ENCODE results near the gene DNER.

Gene DNER

GRCh38 chr2:229409751-229410181 is 304.6 kb downstream of the DNER start:
- WGBS (ENCODE audit: insufficient coverage, insufficient read length) = 100% methylated on average over 1 of the region's 4 CpGs
- H3K9me3 ChIP-seq (ENCODE audit: control insufficient read depth, insufficient read depth, low read length) = no peaks in the 10 kb centered on the region
- no peaks in the 10 kb centered on the region for H3K36me3 ChIP-seq (ENCODE audit: control insufficient read depth, insufficient read depth, low read length)
- H3K27ac ChIP-seq (ENCODE audit: low read length) = no peak overlapping the region
- DNase-seq (ENCODE audit: low read depth, low spot score) = no peak
- H3K4me1 ChIP-seq (ENCODE audit: control insufficient read depth, insufficient read depth, low read length) = no peaks in the 10 kb centered on the region
- no peaks in the 10 kb centered on the region for H3K27me3 ChIP-seq (ENCODE audit: control insufficient read depth, insufficient read depth, low read length)
- no peak overlapping the region for H3K4me3 ChIP-seq (ENCODE audit: low read length)

- Histone ChIP-seq H3K4me1 (ENCODE audit: control insufficient read depth, insufficient read depth, low read length) (no peaks in the 10 kb centered on the region), H3K9me3 (ENCODE audit: control insufficient read depth, insufficient read depth, low read length) (no peaks in the 10 kb centered on the region), H3K36me3 (ENCODE audit: control insufficient read depth, insufficient read depth, low read length) (no peaks in the 10 kb centered on the region), H3K27ac (ENCODE audit: low read length) (no peak overlapping the region), H3K4me3 (ENCODE audit: low read length) (no peak overlapping the region), H3K27me3 (ENCODE audit: control insufficient read depth, insufficient read depth, low read length) (no peaks in the 10 kb centered on the region)
- no peak for DNase-seq (ENCODE audit: low read depth, low spot score)
- no CpG with 5 or more reads among the region's 3 CpGs for WGBS (ENCODE audit: insufficient coverage, insufficient read length)
Observed at GRCh38 chr2:229408962-229409361, 305.4 kb downstream of the DNER start.

GRCh38 chr2:229408356-229408755 is 306.0 kb downstream of the DNER start:
- Histone ChIP-seq H3K36me3 (ENCODE audit: control insufficient read depth, insufficient read depth, low read length) (no peaks in the 10 kb centered on the region), H3K27ac (ENCODE audit: low read length) (no peak overlapping the region), H3K4me3 (ENCODE audit: low read length) (no peak overlapping the region), H3K9me3 (ENCODE audit: control insufficient read depth, insufficient read depth, low read length) (no peaks in the 10 kb centered on the region), H3K4me1 (ENCODE audit: control insufficient read depth, insufficient read depth, low read length) (no peaks in the 10 kb centered on the region), H3K27me3 (ENCODE audit: control insufficient read depth, insufficient read depth, low read length) (no peaks in the 10 kb centered on the region)
- no CpG with 5 or more reads among the region's 1 CpG for WGBS (ENCODE audit: insufficient coverage, insufficient read length)
- no peak for DNase-seq (ENCODE audit: low read depth, low spot score)

GRCh38 chr2:229407170-229407569 is 307.2 kb downstream of the DNER start:
- H3K4me1 ChIP-seq (ENCODE audit: control insufficient read depth, insufficient read depth, low read length) = no peaks in the 10 kb centered on the region
- no CpG with 5 or more reads among the region's 13 CpGs for WGBS (ENCODE audit: insufficient coverage, insufficient read length)
- no peak overlapping the region for H3K4me3 ChIP-seq (ENCODE audit: low read length)
- no peaks in the 10 kb centered on the region for H3K27me3 ChIP-seq (ENCODE audit: control insufficient read depth, insufficient read depth, low read length)
- DNase-seq (ENCODE audit: low read depth, low spot score) = no peak
- H3K9me3 ChIP-seq (ENCODE audit: control insufficient read depth, insufficient read depth, low read length) = no peaks in the 10 kb centered on the region
- no peak overlapping the region for H3K27ac ChIP-seq (ENCODE audit: low read length)
- H3K36me3 ChIP-seq (ENCODE audit: control insufficient read depth, insufficient read depth, low read length) = no peaks in the 10 kb centered on the region

GRCh38 chr2:229405796-229406195 is 308.6 kb downstream of the DNER start:
- Histone ChIP-seq H3K9me3 (ENCODE audit: control insufficient read depth, insufficient read depth, low read length) (no peaks in the 10 kb centered on the region), H3K4me1 (ENCODE audit: control insufficient read depth, insufficient read depth, low read length) (no peaks in the 10 kb centered on the region), H3K27me3 (ENCODE audit: control insufficient read depth, insufficient read depth, low read length) (no peaks in the 10 kb centered on the region), H3K27ac (ENCODE audit: low read length) (no peak overlapping the region), H3K36me3 (ENCODE audit: control insufficient read depth, insufficient read depth, low read length) (no peaks in the 10 kb centered on the region), H3K4me3 (ENCODE audit: low read length) (no peak overlapping the region)
- no peak for DNase-seq (ENCODE audit: low read depth, low spot score)
- WGBS (ENCODE audit: insufficient coverage, insufficient read length) = no CpG with 5 or more reads among the region's 5 CpGs

GRCh38 chr2:229403296-229403695 is 311.1 kb downstream of the DNER start:
- H3K27me3 ChIP-seq (ENCODE audit: control insufficient read depth, insufficient read depth, low read length) = no peaks in the 10 kb centered on the region
- H3K36me3 ChIP-seq (ENCODE audit: control insufficient read depth, insufficient read depth, low read length) = no peaks in the 10 kb centered on the region
- no peak overlapping the region for H3K4me3 ChIP-seq (ENCODE audit: low read length)
- H3K9me3 ChIP-seq (ENCODE audit: control insufficient read depth, insufficient read depth, low read length) = no peaks in the 10 kb centered on the region
- no CpG with 5 or more reads among the region's 3 CpGs for WGBS (ENCODE audit: insufficient coverage, insufficient read length)
- H3K4me1 ChIP-seq (ENCODE audit: control insufficient read depth, insufficient read depth, low read length) = no peaks in the 10 kb centered on the region
- no peak for DNase-seq (ENCODE audit: low read depth, low spot score)
- no peak overlapping the region for H3K27ac ChIP-seq (ENCODE audit: low read length)

GRCh38 chr2:229401171-229401865 is 313.0 kb downstream of the DNER start:
- Histone ChIP-seq H3K9me3 (ENCODE audit: control insufficient read depth, insufficient read depth, low read length) (no peaks in the 10 kb centered on the region), H3K4me1 (ENCODE audit: control insufficient read depth, insufficient read depth, low read length) (no peaks in the 10 kb centered on the region), H3K27ac (ENCODE audit: low read length) (no peak overlapping the region), H3K27me3 (ENCODE audit: control insufficient read depth, insufficient read depth, low read length) (no peaks in the 10 kb centered on the region), H3K4me3 (ENCODE audit: low read length) (no peak overlapping the region), H3K36me3 (ENCODE audit: control insufficient read depth, insufficient read depth, low read length) (no peaks in the 10 kb centered on the region)
- no peak for DNase-seq (ENCODE audit: low read depth, low spot score)
- WGBS (ENCODE audit: insufficient coverage, insufficient read length) = no CpG with 5 or more reads among the region's 4 CpGs

GRCh38 chr2:229393926-229394325 is 320.4 kb downstream of the DNER start:
- H3K36me3 ChIP-seq (ENCODE audit: control insufficient read depth, insufficient read depth, low read length) = no peaks in the 10 kb centered on the region
- no peak overlapping the region for H3K27ac ChIP-seq (ENCODE audit: low read length)
- H3K9me3 ChIP-seq (ENCODE audit: control insufficient read depth, insufficient read depth, low read length) = no peaks in the 10 kb centered on the region
- DNase-seq (ENCODE audit: low read depth, low spot score) = no peak
- WGBS (ENCODE audit: insufficient coverage, insufficient read length) = no CpG with 5 or more reads among the region's 4 CpGs
- H3K4me1 ChIP-seq (ENCODE audit: control insufficient read depth, insufficient read depth, low read length) = no peaks in the 10 kb centered on the region
- H3K27me3 ChIP-seq (ENCODE audit: control insufficient read depth, insufficient read depth, low read length) = no peaks in the 10 kb centered on the region
- H3K4me3 ChIP-seq (ENCODE audit: low read length) = no peak overlapping the region

- no peak for DNase-seq (ENCODE audit: low read depth, low spot score)
- Histone ChIP-seq H3K27me3 (ENCODE audit: control insufficient read depth, insufficient read depth, low read length) (no peaks in the 10 kb centered on the region), H3K4me1 (ENCODE audit: control insufficient read depth, insufficient read depth, low read length) (no peaks in the 10 kb centered on the region), H3K27ac (ENCODE audit: low read length) (no peak overlapping the region), H3K36me3 (ENCODE audit: control insufficient read depth, insufficient read depth, low read length) (no peaks in the 10 kb centered on the region), H3K4me3 (ENCODE audit: low read length) (no peak overlapping the region), H3K9me3 (ENCODE audit: control insufficient read depth, insufficient read depth, low read length) (no peaks in the 10 kb centered on the region)
- no CpG with 5 or more reads among the region's 2 CpGs for WGBS (ENCODE audit: insufficient coverage, insufficient read length)
Observed at GRCh38 chr2:229392196-229392595, 322.2 kb downstream of the DNER start.

GRCh38 chr2:229388731-229389130 is 325.6 kb downstream of the DNER start:
- no peak overlapping the region for H3K4me3 ChIP-seq (ENCODE audit: low read length)
- no CpG with 5 or more reads among the region's 4 CpGs for WGBS (ENCODE audit: insufficient coverage, insufficient read length)
- no peaks in the 10 kb centered on the region for H3K9me3 ChIP-seq (ENCODE audit: control insufficient read depth, insufficient read depth, low read length)
- no peak overlapping the region for H3K27ac ChIP-seq (ENCODE audit: low read length)
- no peaks in the 10 kb centered on the region for H3K4me1 ChIP-seq (ENCODE audit: control insufficient read depth, insufficient read depth, low read length)
- DNase-seq (ENCODE audit: low read depth, low spot score) = no peak
- no peaks in the 10 kb centered on the region for H3K27me3 ChIP-seq (ENCODE audit: control insufficient read depth, insufficient read depth, low read length)
- no peaks in the 10 kb centered on the region for H3K36me3 ChIP-seq (ENCODE audit: control insufficient read depth, insufficient read depth, low read length)

GRCh38 chr2:229387866-229388265 is 326.5 kb downstream of the DNER start:
- Histone ChIP-seq H3K4me3 (ENCODE audit: low read length) (no peak overlapping the region), H3K36me3 (ENCODE audit: control insufficient read depth, insufficient read depth, low read length) (no peaks in the 10 kb centered on the region), H3K27ac (ENCODE audit: low read length) (no peak overlapping the region), H3K9me3 (ENCODE audit: control insufficient read depth, insufficient read depth, low read length) (no peaks in the 10 kb centered on the region), H3K27me3 (ENCODE audit: control insufficient read depth, insufficient read depth, low read length) (no peaks in the 10 kb centered on the region), H3K4me1 (ENCODE audit: control insufficient read depth, insufficient read depth, low read length) (no peaks in the 10 kb centered on the region)
- no peak for DNase-seq (ENCODE audit: low read depth, low spot score)
- WGBS (ENCODE audit: insufficient coverage, insufficient read length) = no CpG with 5 or more reads among the region's 5 CpGs
